GM12878 (cell line): ENCODE measurements around the gene GPR119. TPM values are rescaled to one million over a fixed set of nuclear protein-coding genes. Genes with fewer than 3 reads are reported as not detected.
A peak's percentile ranks its signal among the peaks of the same experiment; 100 is the strongest.

ENCODE experiments used
- BCLAF1 ChIP-seq: fragments of 450-650 bp; IDR thresholded peaks from 2 replicates; pipeline ENCODE4 v1.6.1; 2017; ENCODE audit warnings: antibody characterized with exemption, mild to moderate bottlenecking, moderate library complexity
- JUND ChIP-seq: IDR thresholded peaks from 2 replicates; pipeline ENCODE4 v1.6.1; 2012; ENCODE audit warnings: low read depth, mild to moderate bottlenecking, low read length, improper control_type of control experiment, moderate library complexity
- KAT2A ChIP-seq: conservative IDR thresholded peaks from 2 replicates; pipeline ENCODE4 v1.6.1; 2011; ENCODE audit warnings: low read depth, low read length; ENCODE audit not compliant: control insufficient read depth
- NKRF ChIP-seq: fragments of 450-650 bp; conservative IDR thresholded peaks from 2 replicates; pipeline ENCODE4 v1.6.1; 2017; ENCODE audit warnings: mild to moderate bottlenecking, moderate library complexity
- PRDM15 ChIP-seq: fragments of 450-650 bp; formaldehyde crosslinking; IDR thresholded peaks from 2 replicates; pipeline ENCODE4 v1.4.0; 2020; ENCODE audit warnings: mild to moderate bottlenecking, moderate library complexity
- REST ChIP-seq: IDR thresholded peaks from 2 replicates; pipeline ENCODE4 v1.6.1; 2012; ENCODE audit warnings: mild to moderate bottlenecking, low read depth, low read length
- WRNIP1 ChIP-seq: IDR thresholded peaks from 2 replicates; pipeline ENCODE4 v1.6.1; 2011; ENCODE audit warnings: low read depth, low read length, improper control_type of control experiment, borderline replicate concordance
- YY1 ChIP-seq: IDR thresholded peaks from 2 replicates; pipeline ENCODE4 v1.6.1; 2011; ENCODE audit warnings: low read depth, mild to moderate bottlenecking, low read length
- ZBED1 ChIP-seq: IDR thresholded peaks from 2 replicates; pipeline ENCODE4 v1.6.1; 2016; ENCODE audit warnings: borderline replicate concordance
- ZBTB40 ChIP-seq: fragments of 450-650 bp; IDR thresholded peaks from 2 replicates; pipeline ENCODE4 v1.6.1; 2016; ENCODE audit warnings: mild to moderate bottlenecking, moderate library complexity, borderline replicate concordance
- ZNF24 ChIP-seq: fragments of 450-650 bp; IDR thresholded peaks from 2 replicates; pipeline ENCODE4 v1.6.1; 2017; ENCODE audit warnings: antibody characterized with exemption, mild to moderate bottlenecking
- polyA plus RNA-seq, 11 experiments: library from polyadenylated mRNA; depleted of rRNA in 4 of 11; unstranded in 6 of 11; stranded (reverse) in 5 of 11; fragments of >200 nt; fragmentation: Nextera tagmentation in 4 of 11; fragmentation: Illumina TruSeq in 1 of 11; extraction: Ambion mirVana in 4 of 11; extraction: Trizol in 1 of 11; gene quantifications; 1 replicate in 1 of 11; 2 replicates in 10 of 11; pipeline versions ENCODE4 v1.2.1 to v1.2.3, GENCODE V29; 2011 to 2016; ENCODE audit warnings: inconsistent platforms in 2 of 11, missing spikeins in 2 of 11, low read depth in 1 of 11
- total RNA-seq, 4 experiments: library from RNA; depleted of rRNA in 3 of 4; stranded (reverse); fragments of >200 nt in 3 of 4; fragmentation: Illumina TruSeq in 1 of 4; extraction: Trizol in 1 of 4; gene quantifications; 2 replicates each; pipeline versions ENCODE4 v1.2.1 to v1.2.3, GENCODE V29; 2013 to 2021

The GPR119 gene
- total and polyA plus RNA-seq, 10 of the 15 experiments (the other 5 are each of a cell fraction or from before 2014, with no cell fraction given) = not detected

- no peak for TF ChIP-seq NKRF
- no peak for TF ChIP-seq ZNF24
- TF ChIP-seq KAT2A = no peak
- TF ChIP-seq REST = no peak
- TF ChIP-seq ZBTB40 = peak; percentile 41; the same call in 1 of the 2 replicates
- TF ChIP-seq WRNIP1 = no peak
- TF ChIP-seq BCLAF1 = no peak
- no peak for TF ChIP-seq PRDM15
- no peak for TF ChIP-seq YY1
- no peak for TF ChIP-seq ZBED1
- TF ChIP-seq JUND = no peak
Measured at GRCh38 chrX:130401415-130402207, 16.1 kb upstream of the GPR119 start, which contains the start of gene RBMX2 (continued).
